ENCODE measurements around the gene CSMD2. TPM values are rescaled to one million over a fixed set of nuclear protein-coding genes. Genes with fewer than 3 reads are reported as not detected.

CSMD2 gene
- total RNA-seq, 2 experiments from 2014 or later = not detected

DNA sequence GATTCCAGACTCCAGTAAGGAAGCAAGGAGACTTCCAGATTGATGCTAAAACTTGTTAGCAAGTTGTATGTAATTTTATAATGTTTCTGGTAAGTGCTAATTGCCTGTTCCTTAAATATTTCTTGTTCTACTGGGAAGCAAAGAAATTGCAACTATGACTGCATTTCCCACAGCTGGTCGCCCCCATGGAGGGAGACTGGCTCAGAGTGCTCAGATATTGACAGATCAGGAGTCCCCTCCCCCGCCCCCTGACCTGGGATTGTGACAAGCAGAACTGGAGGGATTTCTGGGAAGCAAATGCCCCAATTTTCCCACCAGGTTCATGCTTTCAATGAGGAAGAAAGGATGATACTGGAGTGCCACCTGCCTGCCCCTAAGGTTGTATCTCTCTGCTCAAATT is 383.4 kb downstream of the CSMD2 start:
- CTCF ChIA-PET (ENCODE audit: unreplicated experiment) = no interaction called here

GRCh38 chr1:33777337-33777736 is 387.7 kb downstream of the CSMD2 start:
- DNase-seq (ENCODE audit: low spot score) = no peak
- Histone ChIP-seq H3K36me3 (ENCODE audit: insufficient read depth, low read length) (no peaks in the 10 kb centered on the region), H3K79me2 (ENCODE audit: insufficient read depth, low read depth, low read length) (no peaks in the 10 kb centered on the region), H3K9me2 (ENCODE audit: insufficient read depth, low read length) (no peaks in the 10 kb centered on the region), H2AFZ (ENCODE audit: low read length) (no peak overlapping the region), H4K20me1 (ENCODE audit: insufficient read depth, low read length) (no peaks in the 10 kb centered on the region), H3K27ac (ENCODE audit: low read depth, low read length, poor library complexity, severe bottlenecking) (no peak overlapping the region), H3K4me1 (ENCODE audit: insufficient read depth, low read length, poor library complexity, severe bottlenecking) (no peaks in the 10 kb centered on the region), H3K4me2 (ENCODE audit: low read length) (no peak overlapping the region), H3K9me3 (ENCODE audit: low read length) (no peaks in the 10 kb centered on the region), H3K4me3 (ENCODE audit: low read depth, low read length, poor library complexity, severe bottlenecking) (no peak overlapping the region)
- CTCF ChIA-PET (ENCODE audit: unreplicated experiment) = no interaction called here
- intact Hi-C loops (cut with micrococcal nuclease; ENCODE audit: unreplicated experiment) = no loop called here
- BruUV-seq (replicated peaks) = no TSS peak
- POLR2A ChIA-PET = no interaction called here
- no peak for TF ChIP-seq EZH2phosphoT487 (IDR thresholded peaks at IDR 0.05; ENCODE audit: borderline replicate concordance, low read depth, low read length)
- TF ChIP-seq, protein P1, sequence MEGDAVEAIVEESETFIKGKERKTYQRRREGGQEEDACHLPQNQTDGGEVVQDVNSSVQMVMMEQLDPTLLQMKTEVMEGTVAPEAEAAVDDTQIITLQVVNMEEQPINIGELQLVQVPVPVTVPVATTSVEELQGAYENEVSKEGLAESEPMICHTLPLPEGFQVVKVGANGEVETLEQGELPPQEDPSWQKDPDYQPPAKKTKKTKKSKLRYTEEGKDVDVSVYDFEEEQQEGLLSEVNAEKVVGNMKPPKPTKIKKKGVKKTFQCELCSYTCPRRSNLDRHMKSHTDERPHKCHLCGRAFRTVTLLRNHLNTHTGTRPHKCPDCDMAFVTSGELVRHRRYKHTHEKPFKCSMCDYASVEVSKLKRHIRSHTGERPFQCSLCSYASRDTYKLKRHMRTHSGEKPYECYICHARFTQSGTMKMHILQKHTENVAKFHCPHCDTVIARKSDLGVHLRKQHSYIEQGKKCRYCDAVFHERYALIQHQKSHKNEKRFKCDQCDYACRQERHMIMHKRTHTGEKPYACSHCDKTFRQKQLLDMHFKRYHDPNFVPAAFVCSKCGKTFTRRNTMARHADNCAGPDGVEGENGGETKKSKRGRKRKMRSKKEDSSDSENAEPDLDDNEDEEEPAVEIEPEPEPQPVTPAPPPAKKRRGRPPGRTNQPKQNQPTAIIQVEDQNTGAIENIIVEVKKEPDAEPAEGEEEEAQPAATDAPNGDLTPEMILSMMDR (conservative IDR thresholded peaks at IDR 0.05; ENCODE audit: low read length) = no peak

More for the DNA sequence above, 383.4 kb downstream of the CSMD2 start:
- Histone ChIP-seq H3K4me1 (ENCODE audit: insufficient read depth, low read length, poor library complexity, severe bottlenecking) (no peaks in the 10 kb centered on the region), H3K4me3 (ENCODE audit: low read depth, low read length, poor library complexity, severe bottlenecking) (no peak overlapping the region), H2AFZ (ENCODE audit: low read length) (no peak overlapping the region), H3K9me3 (ENCODE audit: low read length) (no peaks in the 10 kb centered on the region), H3K9me2 (ENCODE audit: insufficient read depth, low read length) (no peaks in the 10 kb centered on the region), H3K27ac (ENCODE audit: low read depth, low read length, poor library complexity, severe bottlenecking) (no peak overlapping the region), H3K36me3 (ENCODE audit: insufficient read depth, low read length) (no peaks in the 10 kb centered on the region), H4K20me1 (ENCODE audit: insufficient read depth, low read length) (no peaks in the 10 kb centered on the region), H3K79me2 (ENCODE audit: insufficient read depth, low read depth, low read length) (no peaks in the 10 kb centered on the region), H3K4me2 (ENCODE audit: low read length) (no peak overlapping the region)
- BruUV-seq (replicated peaks) = no TSS peak
- TF ChIP-seq, protein P1 (conservative IDR thresholded peaks at IDR 0.05; ENCODE audit: low read length) = no peak
- TF ChIP-seq EZH2phosphoT487 (IDR thresholded peaks at IDR 0.05; ENCODE audit: borderline replicate concordance, low read depth, low read length) = no peak
- intact Hi-C loops (cut with micrococcal nuclease; ENCODE audit: unreplicated experiment) = no loop called here
- POLR2A ChIA-PET = no interaction called here
- no peak for DNase-seq (ENCODE audit: low spot score)

GRCh38 chr1:33768821-33769220 is 396.2 kb downstream of the CSMD2 start:
- CTCF ChIA-PET (ENCODE audit: unreplicated experiment) = no interaction called here
- no TSS peak for BruUV-seq (replicated peaks)

More at GRCh38 chr1:33768821-33769220, 396.2 kb downstream of the CSMD2 start:
- H3K36me3 ChIP-seq (ENCODE audit: insufficient read depth, low read length) = no peaks in the 10 kb centered on the region
- no peaks in the 10 kb centered on the region for H3K79me2 ChIP-seq (ENCODE audit: insufficient read depth, low read depth, low read length)
- intact Hi-C loops (cut with micrococcal nuclease; ENCODE audit: unreplicated experiment) = no loop called here
- no peak for DNase-seq (ENCODE audit: low spot score)
- H3K4me3 ChIP-seq (ENCODE audit: low read depth, low read length, poor library complexity, severe bottlenecking) = no peak overlapping the region
- no peak overlapping the region for H2AFZ ChIP-seq (ENCODE audit: low read length)
- no peaks in the 10 kb centered on the region for H3K9me3 ChIP-seq (ENCODE audit: low read length)
- H3K4me1 ChIP-seq (ENCODE audit: insufficient read depth, low read length, poor library complexity, severe bottlenecking) = no peaks in the 10 kb centered on the region
- no peak overlapping the region for H3K4me2 ChIP-seq (ENCODE audit: low read length)
- no peaks in the 10 kb centered on the region for H3K9me2 ChIP-seq (ENCODE audit: insufficient read depth, low read length)
- POLR2A ChIA-PET = interaction anchor here (0.6 kb wide), 1 partner anchor 105 kb away, joined by 3 read pairs; no protein-coding TSS in a partner anchor
- TF ChIP-seq, protein P1 (conservative IDR thresholded peaks at IDR 0.05; ENCODE audit: low read length) = no peak
- no peak for TF ChIP-seq EZH2phosphoT487 (IDR thresholded peaks at IDR 0.05; ENCODE audit: borderline replicate concordance, low read depth, low read length)
- H4K20me1 ChIP-seq (ENCODE audit: insufficient read depth, low read length) = no peaks in the 10 kb centered on the region
- no peak overlapping the region for H3K27ac ChIP-seq (ENCODE audit: low read depth, low read length, poor library complexity, severe bottlenecking)
